Measurements from ENCODE around the gene TK2.
"Not testable (repeated sequence)": the region's sequence is repeated elsewhere in the genome, so short reads cannot be mapped to it uniquely, and the experiment has no call there.

Gene TK2

DNA sequence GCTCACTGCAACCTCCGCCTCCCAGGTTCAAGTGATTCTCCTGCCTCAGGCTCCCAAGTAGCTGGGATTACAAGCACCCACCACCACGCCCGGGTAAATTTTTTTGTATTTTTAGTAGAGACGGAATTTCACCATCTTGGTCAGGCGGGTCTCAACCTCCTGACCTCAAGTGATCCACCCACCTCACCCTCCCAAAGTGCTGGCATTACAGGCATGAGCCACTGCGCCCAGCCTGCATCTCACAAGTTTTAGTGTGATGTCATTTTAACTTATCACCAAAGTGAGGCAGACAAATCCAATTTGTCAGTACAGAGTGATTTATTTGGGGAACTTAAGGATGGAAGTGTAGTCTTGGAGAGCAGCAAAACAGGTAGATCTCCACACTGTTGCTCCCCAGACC lies 83.3 kb downstream of the TK2 start:
- DNase-seq (ENCODE audit: low spot score) = not testable (repeated sequence)

DNA sequence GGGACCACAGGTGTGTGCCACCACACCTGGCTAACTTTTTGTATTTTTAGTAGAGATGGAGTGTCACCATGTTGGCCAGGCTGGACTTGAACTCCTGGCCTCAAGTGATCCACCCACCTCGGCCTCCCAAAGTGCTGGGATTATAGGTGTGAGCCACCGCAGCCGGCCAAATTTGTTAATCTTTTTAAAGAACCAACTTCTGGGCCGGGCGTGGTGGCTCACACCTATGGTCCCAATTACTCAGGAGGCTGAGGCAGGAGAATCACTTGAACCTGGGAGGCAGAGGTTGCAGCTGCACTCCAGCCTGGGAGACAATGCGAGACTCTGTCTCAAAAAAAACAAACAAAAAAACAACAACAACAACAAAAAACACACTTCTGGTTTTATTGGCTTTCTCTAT lies 84.0 kb downstream of the TK2 start:
- not testable (repeated sequence) for DNase-seq (ENCODE audit: low spot score)

DNA sequence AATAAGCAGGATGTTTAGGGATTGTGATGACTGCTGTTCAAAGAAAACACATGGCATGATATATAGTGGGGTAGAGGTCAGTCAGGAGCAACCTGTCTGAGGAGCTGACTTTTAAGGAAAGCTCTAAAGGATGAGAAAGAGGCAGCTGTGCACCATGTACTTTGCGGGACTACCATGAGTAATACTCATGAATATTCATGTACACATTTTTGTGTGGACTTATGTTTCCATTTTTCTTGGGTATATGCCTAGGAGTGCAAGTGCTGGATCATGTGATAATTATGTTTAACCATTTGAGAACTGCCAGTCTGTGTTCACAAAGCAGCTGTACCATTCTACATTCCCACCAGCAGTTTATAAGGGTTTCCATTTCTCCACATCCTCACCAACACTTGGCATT lies 87.0 kb downstream of the TK2 start:
- no peak for DNase-seq (ENCODE audit: low spot score)

- DNase-seq (ENCODE audit: low spot score) = no peak
Measured at GRCh38 chr16:66460703-66461102, 89.2 kb downstream of the TK2 start.

DNA sequence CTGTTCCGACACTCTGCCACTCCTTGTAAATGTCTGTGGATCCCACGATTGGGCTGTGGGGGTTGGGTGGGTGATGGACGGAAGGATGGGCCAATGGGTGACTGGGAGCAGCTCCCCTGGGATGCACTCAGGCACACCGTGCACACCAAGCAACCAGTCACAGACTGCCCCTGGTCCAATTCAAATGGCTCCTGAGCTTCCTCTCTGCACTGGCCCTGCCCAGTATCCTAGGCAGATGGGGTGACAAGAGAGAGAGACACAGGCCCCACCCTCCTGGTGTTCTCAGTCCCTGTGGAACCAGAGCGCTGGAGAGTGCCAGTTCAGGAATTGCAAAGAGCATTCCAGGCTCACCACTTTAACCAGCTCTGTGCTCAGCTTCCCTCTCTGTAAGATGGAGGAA lies 90.0 kb downstream of the TK2 start:
- no peak for DNase-seq (ENCODE audit: low spot score)

DNA sequence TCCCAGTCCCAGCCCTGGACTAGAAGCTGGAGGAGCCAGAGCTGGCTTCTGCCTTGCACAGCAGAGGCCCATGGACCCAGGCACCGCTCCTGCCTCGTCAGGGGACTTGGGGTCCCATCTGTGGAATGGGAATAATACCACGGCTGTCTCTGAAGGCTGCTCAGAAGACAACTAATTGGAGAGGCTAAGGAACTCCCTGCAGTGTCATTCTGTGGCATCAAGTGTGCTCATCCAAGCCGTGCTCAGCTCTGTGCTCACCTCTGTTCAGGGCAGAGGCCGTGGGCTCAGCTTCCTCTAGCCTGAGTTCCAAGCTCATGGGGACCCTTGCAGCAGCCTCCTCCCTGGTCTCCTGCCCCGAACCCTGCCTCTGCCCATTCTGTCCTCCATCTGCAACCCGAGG lies 91.1 kb downstream of the TK2 start:
- no peak for DNase-seq (ENCODE audit: low spot score)

GRCh38 chr16:66458292-66458691 lies 91.6 kb downstream of the TK2 start:
- DNase-seq (ENCODE audit: low spot score) = no peak

All from hematopoietic multipotent progenitor cell treated with erythropoietin and hydrocortisone succinate and interleukin-3 and kit ligand, for 15 days (in vitro differentiated cells).